H9 (cell line): ENCODE results near the gene ST6GAL1. TPM values are rescaled to one million over a fixed set of nuclear protein-coding genes. Genes with fewer than 3 reads are reported as not detected.

Experiments
- DNase-seq: peaks from one replicate; pipeline ENCODE4 v3.0.0-alpha.2; 2017
- H2AFZ ChIP-seq: one replicate; pipeline ENCODE4 v1.6.1; 2013; ENCODE audit warnings: mild to moderate bottlenecking, low read length, control low read depth, moderate library complexity
- H2AK5ac ChIP-seq: 2 replicates; pipeline ENCODE4 v1.6.1; 2013; ENCODE audit warnings: low read length, control low read depth, mixed read lengths; ENCODE audit not compliant: insufficient read length
- H2BK120ac ChIP-seq: one replicate; pipeline ENCODE4 v1.6.1; 2013; ENCODE audit warnings: low read depth, mild to moderate bottlenecking, low read length, control low read depth, inconsistent platforms; ENCODE audit not compliant: poor library complexity, severe bottlenecking
- H2BK12ac ChIP-seq: 2 replicates; pipeline ENCODE4 v1.6.1; 2013; ENCODE audit warnings: low read length, control low read depth, mixed read lengths, low read depth; ENCODE audit not compliant: insufficient read length
- H2BK15ac ChIP-seq: 2 replicates; pipeline ENCODE4 v1.6.1; 2013; ENCODE audit warnings: low read depth, low read length, control low read depth
- H2BK20ac ChIP-seq: one replicate; pipeline ENCODE4 v1.6.1; 2013; ENCODE audit warnings: low read depth, mild to moderate bottlenecking, low read length, control low read depth, inconsistent platforms; ENCODE audit not compliant: poor library complexity, severe bottlenecking
- H2BK5ac ChIP-seq: 2 replicates; pipeline ENCODE4 v1.6.1; 2013; ENCODE audit warnings: low read length, control low read depth, mixed read lengths; ENCODE audit not compliant: insufficient read length
- H3K14ac ChIP-seq: 2 replicates; pipeline ENCODE4 v1.6.1; 2013; ENCODE audit warnings: low read length, control low read depth; ENCODE audit not compliant: insufficient read depth
- H3K18ac ChIP-seq: 2 replicates; pipeline ENCODE4 v1.6.1; 2013; ENCODE audit warnings: low read depth, mild to moderate bottlenecking, mixed read lengths, low read length, control low read depth; ENCODE audit not compliant: insufficient read length
- H3K23ac ChIP-seq: 2 replicates; pipeline ENCODE4 v1.6.1; 2013; ENCODE audit warnings: low read length, control low read depth, mixed read lengths, low read depth; ENCODE audit not compliant: insufficient read length
- H3K23me2 ChIP-seq: 2 replicates; pipeline ENCODE4 v1.6.1; 2013; ENCODE audit warnings: low read depth, mild to moderate bottlenecking, mixed read lengths, low read length, control low read depth; ENCODE audit not compliant: insufficient read length, poor library complexity, severe bottlenecking
- H3K27ac ChIP-seq: 2 replicates; pipeline ENCODE4 v1.5.1; 2013; ENCODE audit warnings: low read length, control low read depth, mixed read lengths, low read depth; ENCODE audit not compliant: insufficient read length
- H3K27me3 ChIP-seq: 2 replicates; pipeline ENCODE4 v1.6.1; 2013; ENCODE audit warnings: low read length, control low read depth, inconsistent platforms; ENCODE audit not compliant: insufficient read depth
- H3K4ac ChIP-seq: 2 replicates; pipeline ENCODE4 v1.6.1; 2013; ENCODE audit warnings: low read depth, mild to moderate bottlenecking, control low read depth, inconsistent platforms, low read length, moderate library complexity
- H3K4me1 ChIP-seq: 2 replicates; pipeline ENCODE4 v1.6.1; 2013; ENCODE audit warnings: low read length, control low read depth, inconsistent platforms; ENCODE audit not compliant: insufficient read depth
- H3K4me2 ChIP-seq: 2 replicates; pipeline ENCODE4 v1.6.1; 2013; ENCODE audit warnings: low read length, control low read depth, mixed read lengths; ENCODE audit not compliant: insufficient read length, insufficient read depth
- H3K56ac ChIP-seq: 2 replicates; pipeline ENCODE4 v1.6.1; 2013; ENCODE audit warnings: low read depth, mild to moderate bottlenecking, mixed read lengths, low read length, control low read depth; ENCODE audit not compliant: insufficient read length
- H3K79me1 ChIP-seq: 2 replicates; pipeline ENCODE4 v1.6.1; 2013; ENCODE audit warnings: low read depth, mild to moderate bottlenecking, moderate library complexity, low read length, control low read depth, inconsistent platforms; ENCODE audit not compliant: insufficient read depth, poor library complexity, severe bottlenecking
- H3K79me2 ChIP-seq: 2 replicates; pipeline ENCODE4 v1.6.1; 2013; ENCODE audit warnings: low read length, control low read depth, inconsistent platforms; ENCODE audit not compliant: insufficient read depth
- H3K9ac ChIP-seq: 2 replicates; pipeline ENCODE4 v1.6.1; 2013; ENCODE audit warnings: low read length, control low read depth, mixed read lengths; ENCODE audit not compliant: insufficient read length; ENCODE audit errors: extremely low read depth
- H3K9me3 ChIP-seq: one replicate; pipeline ENCODE4 v1.6.1; 2013; ENCODE audit warnings: low read depth, low read length, inconsistent platforms; ENCODE audit not compliant: control insufficient read depth
- H3T11ph ChIP-seq: one replicate; pipeline ENCODE4 v1.6.1; 2013; ENCODE audit warnings: mild to moderate bottlenecking, low read length, control low read depth, inconsistent platforms
- H4K20me1 ChIP-seq: one replicate; pipeline ENCODE4 v1.6.1; 2013; ENCODE audit not compliant: control insufficient read depth, insufficient read length, insufficient read depth
- H4K5ac ChIP-seq: 2 replicates; pipeline ENCODE4 v1.6.1; 2013; ENCODE audit warnings: low read depth, mild to moderate bottlenecking, mixed read lengths, low read length, control low read depth; ENCODE audit not compliant: insufficient read length
- H4K8ac ChIP-seq: replicated peaks from 2 replicates; pipeline ENCODE4 v1.6.1; 2013; ENCODE audit warnings: low read length, control low read depth, mixed read lengths, low read depth; ENCODE audit not compliant: insufficient read length
- H4K91ac ChIP-seq: 2 replicates; pipeline ENCODE4 v1.6.1; 2013; ENCODE audit warnings: low read depth, mild to moderate bottlenecking, moderate library complexity, mixed read lengths, low read length, control low read depth; ENCODE audit not compliant: insufficient read length
- H3K27ac Mint-ChIP-seq, 3 experiments: 2 replicates in 2 of 3; 3 replicates in 1 of 3; pipeline ENCODE4 v1.8.0; 2020 to 2021; ENCODE audit warnings: mixed read lengths in 3 of 3, mild to moderate bottlenecking in 1 of 3, moderate library complexity in 1 of 3
- H3K27me3 Mint-ChIP-seq: 2 replicates; pipeline ENCODE4 v1.8.0; 2021; ENCODE audit warnings: low read depth, mild to moderate bottlenecking, moderate library complexity, mixed read lengths
- H3K36me3 Mint-ChIP-seq, 3 experiments: 2 replicates in 2 of 3; 3 replicates in 1 of 3; pipeline ENCODE4 v1.8.0; 2020 to 2021; ENCODE audit warnings: low read depth in 3 of 3, mixed read lengths in 3 of 3; ENCODE audit not compliant: insufficient read depth in 1 of 3
- H3K4me1 Mint-ChIP-seq, 2 experiments: 2 replicates each; pipeline ENCODE4 v1.8.0; 2020; ENCODE audit warnings: mixed read lengths in 2 of 2
- H3K4me3 Mint-ChIP-seq, 2 experiments: 2 replicates in 1 of 2; 3 replicates in 1 of 2; pipeline ENCODE4 v1.8.0; 2020 to 2021; ENCODE audit warnings: mild to moderate bottlenecking in 2 of 2, mixed read lengths in 2 of 2, moderate library complexity in 1 of 2
- H3K9me3 Mint-ChIP-seq, 2 experiments: 2 replicates in 1 of 2; 3 replicates in 1 of 2; pipeline ENCODE4 v1.8.0; 2020; ENCODE audit warnings: mild to moderate bottlenecking in 2 of 2, mixed read lengths in 2 of 2, moderate library complexity in 1 of 2
- CTCF ChIP-seq: fragments of 200-600 bp; sonication (generic); conservative IDR thresholded peaks from 3 replicates; pipeline ENCODE4 v1.8.0; 2021; ENCODE audit warnings: antibody characterized with exemption, mild to moderate bottlenecking
- WGBS: extraction: QIAGEN DNeasy Blood & Tissue Kit; methylation state at CpG from one replicate; pipeline ENCODE4 v1.1.7; 2013; ENCODE audit warnings: missing lambda C conversion rate, low lambda C conversion rate, mixed read lengths; ENCODE audit not compliant: insufficient read length; ENCODE audit errors: extremely low coverage; 5-methylcytosine and 5-hydroxymethylcytosine counted together
- total RNA-seq: library from RNA; stranded (reverse); gene quantifications from 2 replicates; pipeline ENCODE4 v1.2.1, GENCODE V29; 2021

ST6GAL1 gene
- total RNA-seq, 1 experiment from 2014 or later, result 139 TPM

- H3K36me3 Mint-ChIP-seq, result peaks cover 31 to 69% (median 57%) of the 10 kb centered on the region in 3 experiments
- peak overlapping the region in 2 of 3 experiments; percentile 19 to 85; a peak in 3 of 7 replicates for H3K27ac Mint-ChIP-seq
These were observed 136.1 kb downstream of the ST6GAL1 start for GRCh38 chr3:187066228-187066995.

More at GRCh38 chr3:187066228-187066995, 136.1 kb downstream of the ST6GAL1 start:
- Histone ChIP-seq H3K23ac (no peak overlapping the region), H2BK120ac (no peak overlapping the region), H3K18ac (no peak overlapping the region), H4K5ac (no peak overlapping the region), H3K9ac (no peak overlapping the region), H3K27ac (no peak overlapping the region), H4K91ac (no peak overlapping the region), H3K4me1 (peaks cover 14% of the 10 kb centered on the region; the same call in 1 of the 2 replicates), H3K14ac (no peak overlapping the region), H4K8ac (no peak overlapping the region), H3K9me3 (no peaks in the 10 kb centered on the region), H2AFZ (no peak overlapping the region), H2BK5ac (no peak overlapping the region), H3K79me2 (no peaks in the 10 kb centered on the region), H3K4me2 (no peak overlapping the region), H3K56ac (no peak overlapping the region), H3K4ac (no peak overlapping the region), H2BK15ac (no peak overlapping the region), H4K20me1 (no peaks in the 10 kb centered on the region), H3T11ph (no peak overlapping the region), H2BK20ac (no peak overlapping the region), H2AK5ac (no peak overlapping the region), H2BK12ac (no peak overlapping the region), H3K23me2 (no peaks in the 10 kb centered on the region), H3K79me1 (no peaks in the 10 kb centered on the region), H3K27me3 (no peaks in the 10 kb centered on the region)
- Mint-ChIP-seq H3K9me3 (no peaks in the 10 kb centered on the region), H3K27me3 (no peaks in the 10 kb centered on the region), H3K4me1 (peaks cover 38 to 47% of the 10 kb centered on the region in 2 experiments), H3K4me3 (no peak overlapping the region)
- peak; percentile 72 for TF ChIP-seq CTCF
- WGBS, result no CpG with 5 or more reads among the region's 7 CpGs
- DNase-seq, result peak; percentile 85
